Neural cell (in vitro differentiated cells): ENCODE results near the gene BPI. TPM values are rescaled to one million over a fixed set of nuclear protein-coding genes. Genes with fewer than 3 reads are reported as not detected.

Source experiments
- H2AFZ ChIP-seq: fragments of 200-600, 300-800 bp; sonication (generic), shearing (Covaris generic); 2 replicates; pipeline ENCODE4 v1.6.0; 2014; ENCODE audit warnings: low read depth, mild to moderate bottlenecking, antibody characterized with exemption, low read length, moderate library complexity
- H3F3A ChIP-seq: fragments of 200-600 bp; shearing (Covaris generic); 2 replicates; pipeline ENCODE4 v1.6.1; 2016; ENCODE audit warnings: mild to moderate bottlenecking, moderate library complexity, mixed read lengths, antibody characterized with exemption, low read length; ENCODE audit not compliant: insufficient read depth, poor library complexity, severe bottlenecking
- H3K27ac ChIP-seq: fragments of 200-600, 300-800 bp; sonication (generic), shearing (Covaris generic); 2 replicates; pipeline ENCODE4 v1.5.1; 2014; ENCODE audit warnings: mild to moderate bottlenecking, low read length, moderate library complexity
- H3K27me3 ChIP-seq: fragments of 300-800, 200-600 bp; sonication (generic), shearing (Covaris generic); 2 replicates; pipeline ENCODE4 v1.6.0; 2014; ENCODE audit warnings: mild to moderate bottlenecking, low read depth, low read length, moderate library complexity; ENCODE audit not compliant: insufficient read depth
- H3K36me3 ChIP-seq: fragments of 300-800, 200-600 bp; sonication (generic), shearing (Covaris generic); 2 replicates; pipeline ENCODE4 v1.5.1; 2014; ENCODE audit warnings: mild to moderate bottlenecking, antibody characterized with exemption, low read length, moderate library complexity; ENCODE audit not compliant: insufficient read depth
- H3K4me2 ChIP-seq: fragments of 300-800, 200-600 bp; sonication (generic), shearing (Covaris generic); 2 replicates; pipeline ENCODE4 v1.6.0; 2014; ENCODE audit warnings: mild to moderate bottlenecking, low read length
- H3K4me3 ChIP-seq: fragments of 300-800, 200-600 bp; sonication (generic), shearing (Covaris generic); 2 replicates; pipeline ENCODE4 v1.5.1; 2014; ENCODE audit warnings: mild to moderate bottlenecking, low read length, moderate library complexity
- H3K79me2 ChIP-seq: fragments of 200-600 bp; shearing (Covaris generic); replicated peaks from 2 replicates; pipeline ENCODE4 v1.6.0; 2014; ENCODE audit warnings: mild to moderate bottlenecking, low read length, moderate library complexity; ENCODE audit not compliant: insufficient read depth
- H3K9ac ChIP-seq: fragments of 300-800, 200-600 bp; sonication (generic), shearing (Covaris generic); 2 replicates; pipeline ENCODE4 v1.6.1; 2016; ENCODE audit warnings: mild to moderate bottlenecking, low read length, mixed read lengths
- H3K9me2 ChIP-seq: fragments of 200-600 bp; shearing (Covaris generic); 2 replicates; pipeline ENCODE4 v1.6.1; 2016; ENCODE audit warnings: mild to moderate bottlenecking, low read length, mixed read lengths; ENCODE audit not compliant: insufficient read depth
- H3K9me3 ChIP-seq: fragments of 200-600, 300-800 bp; sonication (generic), shearing (Covaris generic); 2 replicates; pipeline ENCODE4 v1.6.1; 2016; ENCODE audit warnings: mild to moderate bottlenecking, mixed run types, low read length, moderate library complexity, mixed read lengths
- H4K20me1 ChIP-seq: fragments of 200-600 bp; shearing (Covaris generic); 2 replicates; pipeline ENCODE4 v1.6.1; 2016; ENCODE audit warnings: mild to moderate bottlenecking, mixed run types; ENCODE audit not compliant: insufficient read depth
- CTCF ChIP-seq: fragments of 450-650 bp; IDR thresholded peaks from 2 replicates; pipeline ENCODE4 v1.5.1; 2014; ENCODE audit warnings: antibody characterized with exemption, mild to moderate bottlenecking, moderate library complexity; ENCODE audit not compliant: poor library complexity, severe bottlenecking
- EP300 ChIP-seq: fragments of 450-650 bp; conservative IDR thresholded peaks from 2 replicates; pipeline ENCODE4 v1.6.1; 2014; ENCODE audit warnings: antibody characterized with exemption, mild to moderate bottlenecking, moderate library complexity; ENCODE audit not compliant: poor library complexity, severe bottlenecking
- EZH2 ChIP-seq: fragments of 200-600, 300-800 bp; shearing (Covaris generic), sonication (generic); IDR thresholded peaks from 2 replicates; pipeline ENCODE4 v1.6.1; 2014; ENCODE audit warnings: antibody characterized with exemption, low read length, borderline replicate concordance, mild to moderate bottlenecking; ENCODE audit not compliant: insufficient read depth, poor library complexity, severe bottlenecking
- MXI1 ChIP-seq: fragments of 450-650 bp; conservative IDR thresholded peaks from 2 replicates; pipeline ENCODE4 v1.6.1; 2014; ENCODE audit warnings: antibody characterized with exemption, mild to moderate bottlenecking; ENCODE audit not compliant: poor library complexity, severe bottlenecking
- POLR2AphosphoS5 ChIP-seq: IDR thresholded peaks from 2 replicates; pipeline ENCODE4 v1.6.1; 2012
- RAD21 ChIP-seq: fragments of 450-650 bp; conservative IDR thresholded peaks from 2 replicates; pipeline ENCODE4 v1.6.1; 2014; ENCODE audit warnings: antibody characterized with exemption, mild to moderate bottlenecking, moderate library complexity
- REST ChIP-seq: IDR thresholded peaks from 2 replicates; pipeline ENCODE4 v1.6.1; 2012; ENCODE audit warnings: borderline replicate concordance
- SMC3 ChIP-seq: fragments of 450-650 bp; conservative IDR thresholded peaks from 2 replicates; pipeline ENCODE4 v1.6.1; 2014; ENCODE audit warnings: antibody characterized with exemption, mild to moderate bottlenecking, moderate library complexity; ENCODE audit not compliant: poor library complexity
- TAF1 ChIP-seq: IDR thresholded peaks from 2 replicates; pipeline ENCODE4 v1.6.1; 2012; ENCODE audit warnings: low read depth
- polyA plus RNA-seq: library from polyadenylated mRNA; depleted of rRNA; stranded (reverse); fragments of >200 nt; gene quantifications from 2 replicates; pipeline ENCODE4 v1.2.3, GENCODE V29; 2014

Gene BPI
- polyA plus RNA-seq, 1 donor from 2014 or later, result not detected

GRCh38 chr20:38331245-38331644 lies 27.3 kb downstream of the BPI start:
- Histone ChIP-seq H3K9ac (no peak overlapping the region), H3K27me3 (no peaks in the 10 kb centered on the region), H2AFZ (no peak overlapping the region), H3K4me3 (no peak overlapping the region), H3F3A (no peaks in the 10 kb centered on the region), H3K9me3 (no peaks in the 10 kb centered on the region), H3K4me2 (no peak overlapping the region), H3K9me2 (no peaks in the 10 kb centered on the region), H3K27ac (no peak overlapping the region), H3K79me2 (no peaks in the 10 kb centered on the region), H4K20me1 (no peaks in the 10 kb centered on the region), H3K36me3 (no peaks in the 10 kb centered on the region)
- no peak for TF ChIP-seq TAF1
- TF ChIP-seq EZH2, result no peak
- TF ChIP-seq REST, result no peak
- no peak for TF ChIP-seq EP300
- TF ChIP-seq CTCF, result no peak
- no peak for TF ChIP-seq RAD21
- TF ChIP-seq SMC3, result no peak
- no peak for TF ChIP-seq MXI1

GRCh38 chr20:38331814-38332213 lies 27.9 kb downstream of the BPI start:
- Histone ChIP-seq H3K9ac (no peak overlapping the region), H3K9me2 (no peaks in the 10 kb centered on the region), H3K36me3 (no peaks in the 10 kb centered on the region), H3K27ac (no peak overlapping the region), H3K9me3 (no peaks in the 10 kb centered on the region), H4K20me1 (no peaks in the 10 kb centered on the region), H3F3A (no peaks in the 10 kb centered on the region), H3K27me3 (no peaks in the 10 kb centered on the region), H3K4me2 (no peak overlapping the region), H3K4me3 (no peak overlapping the region), H3K79me2 (no peaks in the 10 kb centered on the region), H2AFZ (no peak overlapping the region)
- TF ChIP-seq EZH2 (no peak), REST (no peak), MXI1 (no peak), SMC3 (no peak), CTCF (no peak), EP300 (no peak), RAD21 (no peak), TAF1 (no peak), POLR2AphosphoS5 (no peak)
